Measurements from ENCODE around the gene BCL2L14. TPM values are rescaled to one million over a fixed set of nuclear protein-coding genes. Genes with fewer than 3 reads are reported as not detected.

BCL2L14 gene
- total and polyA plus RNA-seq, 9 of the 15 experiments (the other 6 are each of a cell fraction or from before 2014, with no cell fraction given), result not detected

DNA sequence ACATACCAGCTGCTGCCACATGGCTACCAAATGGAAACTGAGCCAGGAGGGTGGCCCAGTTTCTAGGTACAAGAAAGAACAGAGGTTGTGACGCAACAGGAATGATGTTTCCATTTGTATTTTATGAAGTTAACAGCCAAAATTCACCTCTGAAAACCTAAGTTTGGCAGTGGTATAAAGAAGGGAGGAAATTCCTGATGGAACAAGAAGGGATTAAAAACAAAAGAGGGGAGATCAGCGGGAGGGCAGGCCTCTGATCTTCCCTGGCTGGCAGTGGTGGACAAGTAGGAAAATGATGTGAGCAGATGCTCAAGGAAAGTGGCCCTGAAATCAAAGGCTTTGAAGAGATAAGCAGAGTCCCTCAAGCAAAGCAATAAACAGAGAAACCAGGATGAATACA lies 47.3 kb upstream of the BCL2L14 start:
- H3K27ac ChIP-seq (ENCODE audit: extremely low read depth, low read depth, low read length), result no peak overlapping the region
- H3K4me2 ChIP-seq (ENCODE audit: insufficient read depth, low read length), result no peak overlapping the region
- CTCF ChIA-PET (ENCODE audit: low intra/inter-chr PET ratio), result no interaction called here
- intact Hi-C loops (cut with micrococcal nuclease) (no loop called here), in situ Hi-C loops (cut with MboI) (no loop called here)
- H3K36me3 ChIP-seq (ENCODE audit: control insufficient read depth, insufficient read depth, low read length), result no peaks in the 10 kb centered on the region
- no peak overlapping the region for H3K4me3 ChIP-seq
- H3K27me3 ChIP-seq (ENCODE audit: control insufficient read depth in 2 of 2, insufficient read depth in 2 of 2, low read length in 2 of 2), result peaks cover 2 to 17% of the 10 kb centered on the region in 2 experiments; a peak in 4 of 5 replicates
- H3K79me2 ChIP-seq (ENCODE audit: control insufficient read depth, insufficient read depth, low read length), result no peaks in the 10 kb centered on the region
- no peak for DNase-seq (ENCODE audit: extremely low read depth in 1 of 4, low spot score in 3 of 4)
- POLR2A ChIA-PET, result no interaction called here
- H3K9me1 ChIP-seq (ENCODE audit: control insufficient read depth, insufficient read depth, low read length), result no peaks in the 10 kb centered on the region
- H3K9ac ChIP-seq (ENCODE audit: insufficient read depth in 1 of 2, low read depth in 2 of 2, low read length in 2 of 2), result no peak overlapping the region
- 0% methylated on average over 1 of the region's 2 CpGs for WGBS (ENCODE audit: insufficient coverage, low coverage, missing lambda C conversion rate)
- FAIRE-seq, result no peak
- no TSS peak for BruUV-seq (replicated peaks)
- H3K4me1 ChIP-seq (replicated peaks in 1 of 2; ENCODE audit: control insufficient read depth in 2 of 2, insufficient read depth in 2 of 2, low read length in 2 of 2), result no peaks in the 10 kb centered on the region
- no peaks in the 10 kb centered on the region for H4K20me1 ChIP-seq (replicated peaks; ENCODE audit: control insufficient read depth, insufficient read depth, low read length)
- no peak overlapping the region for H2AFZ ChIP-seq (ENCODE audit: low read depth, low read length)
- ATAC-seq, result no peak
- no peaks in the 10 kb centered on the region for H3K9me3 ChIP-seq (replicated peaks; ENCODE audit: control insufficient read depth, insufficient read depth, low read depth, low read length)
- TF ChIP-seq POLR2AphosphoS5 (IDR thresholded peaks at IDR 0.05; ENCODE audit: control insufficient read depth, insufficient read depth, low read depth, low read length) (no peak), HES1 (IDR thresholded peaks at IDR 0.05; ENCODE audit: low read depth) (no peak), HOMEZ (CRISPR knock-in tag; IDR thresholded peaks at IDR 0.05) (no peak), MITF (IDR thresholded peaks at IDR 0.05) (no peak), ZNF197 (CRISPR knock-in tag; IDR thresholded peaks at IDR 0.05; ENCODE audit: low read depth) (no peak), ZNF316 (IDR thresholded peaks at IDR 0.05) (no peak), ILK (tag; IDR thresholded peaks at IDR 0.05; ENCODE audit: borderline replicate concordance, low read depth) (no peak), NFATC3 (IDR thresholded peaks at IDR 0.05) (no peak), TCF7L2 (IDR thresholded peaks at IDR 0.05; ENCODE audit: low read depth, low read length) (no peak), KLF1 (tag; IDR thresholded peaks at IDR 0.05) (no peak)

Data from K562 (cell line).